Thymus (tissue), 11 donors: ENCODE data around the gene ADGRG3. TPM values are rescaled to one million over a fixed set of nuclear protein-coding genes. Genes with fewer than 3 reads are reported as not detected.
A peak's percentile ranks its signal among the peaks of the same experiment; 100 is the strongest.

Source experiments
- DNase-seq, 9 donors: peaks; one replicate each; pipeline ENCODE4 v3.0.0-alpha.2; 2013; ENCODE audit warnings: low spot score in 9 of 9, low read depth in 6 of 9, missing footprints in 1 of 9
- H3K27ac ChIP-seq, 2 donors: one replicate each; pipeline ENCODE4 v1.5.1; 2013; ENCODE audit warnings: control low read depth in 1 of 2, low read depth in 1 of 2, low read length in 1 of 2, mild to moderate bottlenecking in 1 of 2, moderate library complexity in 1 of 2
- H3K27me3 ChIP-seq, 2 donors: one replicate each; pipeline ENCODE4 v1.5.1; 2013; ENCODE audit warnings: low read length in 1 of 2; ENCODE audit not compliant: control insufficient read depth in 2 of 2, insufficient read depth in 1 of 2
- H3K36me3 ChIP-seq, 2 donors: one replicate each; pipeline ENCODE4 v1.5.1; 2013; ENCODE audit warnings: low read length in 1 of 2, mild to moderate bottlenecking in 1 of 2, moderate library complexity in 1 of 2; ENCODE audit not compliant: control insufficient read depth in 2 of 2, insufficient read depth in 2 of 2
- H3K4me1 ChIP-seq, 2 donors: one replicate each; pipeline ENCODE4 v1.5.1; 2013; ENCODE audit warnings: low read length in 2 of 2; ENCODE audit not compliant: control insufficient read depth in 2 of 2, insufficient read depth in 2 of 2
- H3K4me3 ChIP-seq, 2 donors: one replicate each; pipeline ENCODE4 v1.5.1; 2013; ENCODE audit warnings: low read length in 2 of 2, control low read depth in 1 of 2, mild to moderate bottlenecking in 1 of 2
- H3K9me3 ChIP-seq, 2 donors: one replicate each; pipeline ENCODE4 v1.5.1; 2013; ENCODE audit warnings: low read length in 1 of 2, mild to moderate bottlenecking in 1 of 2; ENCODE audit not compliant: control insufficient read depth in 2 of 2, insufficient read depth in 1 of 2
- WGBS: extraction: QIAGEN DNeasy Blood & Tissue Kit; methylation state at CpG from one replicate; pipeline ENCODE4 v1.1.7; 2013; 5-methylcytosine and 5-hydroxymethylcytosine counted together
- polyA plus RNA-seq: library from polyadenylated mRNA; stranded (reverse); fragments of 200-250 nt; gene quantifications from one replicate; pipeline ENCODE4 v1.2.3, GENCODE V29; 2013
- total RNA-seq: library from RNA; stranded (reverse); fragments of 120-200 nt; gene quantifications from one replicate; pipeline ENCODE4 v1.2.4, GENCODE V29; 2013
- donor health status: healthy.

Gene ADGRG3
- total and polyA plus RNA-seq, 2 donors, result 0.33 to 0.94 TPM

DNA sequence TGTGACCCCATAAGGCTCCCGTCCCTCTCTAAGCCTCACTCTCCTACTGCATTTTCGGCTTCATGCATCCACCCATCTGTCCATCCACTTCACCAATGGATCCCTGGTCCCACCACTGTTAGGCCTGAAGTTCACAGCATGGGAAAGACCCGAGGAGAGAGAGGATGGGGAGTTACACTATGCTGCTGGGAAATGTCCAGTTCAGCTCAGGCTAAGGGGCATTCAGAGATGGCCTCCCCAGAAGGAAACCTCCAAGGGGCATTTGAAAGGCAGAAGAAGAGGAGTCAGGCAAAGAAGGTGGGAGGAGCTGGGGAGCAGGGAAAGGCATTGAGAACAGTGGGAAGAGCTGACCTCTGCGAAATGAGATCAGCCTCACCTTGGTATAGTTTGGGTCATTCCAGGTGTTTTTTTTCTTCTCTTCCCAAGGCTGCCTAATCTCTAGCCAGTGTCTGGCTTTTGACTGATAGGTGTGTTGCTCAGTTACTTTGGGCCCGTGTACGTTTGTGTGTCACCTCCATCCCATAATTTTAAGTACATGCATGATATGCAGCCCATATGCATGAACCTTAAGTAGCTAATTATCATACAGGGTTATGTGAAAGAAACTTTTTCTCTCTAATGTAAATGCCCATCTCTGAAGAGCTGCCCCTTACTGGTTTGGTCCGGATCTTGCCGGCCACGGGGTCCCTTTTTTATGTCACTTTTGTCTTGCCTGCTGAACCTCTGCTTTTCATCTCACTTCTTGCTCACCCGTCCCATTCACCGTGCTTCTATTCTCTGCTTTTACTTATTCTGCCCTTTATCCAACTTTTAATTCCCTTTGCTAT is 14.9 kb downstream of the ADGRG3 start:
- WGBS, result 96% methylated on average over 11 of the region's 11 CpGs
- Histone ChIP-seq H3K4me1 (peaks cover 0 to 5% of the 10 kb centered on the region in 2 donors), H3K9me3 (peaks cover 0 to 9% of the 10 kb centered on the region in 2 donors), H3K27ac (no peak overlapping the region), H3K4me3 (no peak overlapping the region), H3K27me3 (no peaks in the 10 kb centered on the region), H3K36me3 (no peaks in the 10 kb centered on the region)
- DNase-seq, result no peak

- 96% methylated on average over 18 of the region's 18 CpGs for WGBS
- no peaks in the 10 kb centered on the region for H3K36me3 ChIP-seq
These were observed 15.8 kb downstream of the ADGRG3 start for GRCh38 chr16:57683636-57684545.

DNA sequence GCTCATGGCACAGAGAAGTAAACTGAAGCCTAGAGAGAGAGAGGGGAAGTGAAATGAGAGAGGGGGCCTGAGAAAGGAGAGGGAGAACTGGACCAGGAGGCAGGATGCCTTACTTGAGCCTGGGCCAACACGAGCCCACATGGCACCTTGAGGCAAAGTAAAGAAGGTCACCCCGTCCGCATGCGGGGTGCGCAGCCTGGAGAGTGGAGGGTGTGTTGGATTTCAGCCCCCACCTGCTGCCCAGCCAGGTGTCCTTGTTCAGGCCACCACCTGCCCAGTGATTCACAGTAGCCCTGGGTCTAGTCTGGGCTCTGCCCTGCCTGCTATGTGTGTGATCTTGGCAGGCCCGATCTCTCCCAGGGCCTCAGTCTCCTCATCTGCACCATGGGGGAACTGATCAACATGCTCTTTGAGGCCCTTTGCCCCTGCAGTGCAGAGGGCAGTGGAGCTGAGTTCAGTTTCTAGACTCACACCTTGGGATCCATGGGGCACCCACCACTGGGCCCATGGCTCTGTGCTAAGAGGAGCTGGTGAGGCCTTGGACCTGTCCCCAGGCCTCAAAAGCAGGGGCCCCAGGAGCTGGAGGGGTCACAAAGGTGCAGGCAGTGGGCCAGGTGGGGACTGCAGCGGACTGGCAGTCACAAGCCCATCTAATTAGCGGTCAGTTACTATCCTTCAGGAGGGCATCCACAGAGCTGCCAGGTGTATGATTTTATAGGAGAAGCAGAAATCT is 16.7 kb downstream of the ADGRG3 start:
- DNase-seq, result no peak
- Histone ChIP-seq H3K9me3 (peaks cover 0 to 10% of the 10 kb centered on the region in 2 donors), H3K27me3 (no peaks in the 10 kb centered on the region), H3K27ac (no peak overlapping the region), H3K36me3 (no peaks in the 10 kb centered on the region), H3K4me1 (peaks cover 4 to 20% of the 10 kb centered on the region in 2 donors), H3K4me3 (no peak overlapping the region)
- 98% methylated on average over 8 of the region's 8 CpGs for whole genome bisulfite sequencing

More at GRCh38 chr16:57683636-57684545, 15.8 kb downstream of the ADGRG3 start:
- peaks cover 0 to 9% of the 10 kb centered on the region in 2 donors for H3K9me3 ChIP-seq
- peaks cover 0 to 14% of the 10 kb centered on the region in 2 donors for H3K4me1 ChIP-seq
- no peak overlapping the region for H3K4me3 ChIP-seq
- no peaks in the 10 kb centered on the region for H3K27me3 ChIP-seq
- H3K27ac ChIP-seq, result no peak overlapping the region
- DNase-seq, result no peak

GRCh38 chr16:57685633-57686032 is 17.5 kb downstream of the ADGRG3 start:
- H3K27ac ChIP-seq, result no peak overlapping the region
- H3K36me3 ChIP-seq, result no peaks in the 10 kb centered on the region
- WGBS, result 96% methylated on average over 11 of the region's 11 CpGs

DNA sequence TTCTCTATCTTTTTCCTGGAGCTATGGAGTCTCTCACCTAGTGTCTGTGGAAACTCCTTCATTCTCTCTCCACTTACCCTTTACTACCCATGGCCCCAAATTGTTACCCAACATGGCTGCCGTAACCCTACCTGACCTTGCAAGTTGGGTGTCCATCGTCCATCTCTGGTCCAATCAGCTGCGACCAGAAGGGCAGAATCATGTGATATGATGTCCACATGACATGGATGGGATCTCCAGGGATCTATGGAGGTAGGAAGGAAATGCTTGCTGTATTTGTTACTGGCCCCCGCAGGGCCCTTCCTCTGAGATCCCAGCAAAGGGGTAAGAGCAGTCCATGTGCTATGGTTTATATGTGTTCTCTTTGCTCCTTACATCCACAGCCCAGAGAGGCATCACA is 18.5 kb downstream of the ADGRG3 start:
- peaks cover 0 to 10% of the 10 kb centered on the region in 2 donors for H3K9me3 ChIP-seq
- peaks cover 11 to 35% of the 10 kb centered on the region in 2 donors for H3K4me1 ChIP-seq
- H3K27me3 ChIP-seq, result no peaks in the 10 kb centered on the region
- H3K4me3 ChIP-seq, result no peak overlapping the region
- H3K27ac ChIP-seq, result no peak overlapping the region
- H3K36me3 ChIP-seq, result no peaks in the 10 kb centered on the region
- DNase-seq, result no peak
- 96% methylated on average over 4 of the region's 4 CpGs for whole genome bisulfite sequencing

More at GRCh38 chr16:57685633-57686032, 17.5 kb downstream of the ADGRG3 start:
- DNase-seq, result no peak
- Histone ChIP-seq H3K4me1 (peaks cover 11 to 28% of the 10 kb centered on the region in 2 donors), H3K27me3 (no peaks in the 10 kb centered on the region), H3K4me3 (no peak overlapping the region), H3K9me3 (peaks cover 0 to 10% of the 10 kb centered on the region in 2 donors)

DNA sequence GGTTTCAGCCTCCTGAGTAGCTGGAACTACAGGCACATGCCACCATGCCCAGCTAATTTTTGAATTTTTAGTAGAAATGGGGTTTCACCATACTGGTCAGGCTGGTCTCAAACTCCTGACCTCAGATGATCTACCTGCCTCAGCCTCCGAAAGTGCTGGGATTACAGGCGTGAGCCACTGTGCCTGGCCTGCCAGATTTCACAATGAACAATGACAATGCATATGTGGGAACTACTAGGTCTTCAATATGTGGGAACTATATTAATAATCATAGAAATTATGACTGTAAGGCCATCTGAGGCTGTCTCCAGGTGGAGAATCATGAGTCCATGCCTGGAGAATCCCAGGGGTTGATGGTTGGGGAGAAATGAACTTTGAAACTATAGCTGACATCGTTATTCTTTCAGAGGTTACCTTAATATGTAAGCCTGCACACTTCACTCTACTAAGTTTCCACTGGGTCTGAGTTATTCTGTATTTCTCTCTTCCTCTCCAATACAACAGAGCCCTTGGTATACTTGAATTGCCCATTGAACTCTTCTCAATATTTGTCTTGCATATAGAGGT is 19.3 kb downstream of the ADGRG3 start:
- no peak for DNase-seq
- no peak overlapping the region for H3K4me3 ChIP-seq
- peaks cover 0 to 10% of the 10 kb centered on the region in 2 donors for H3K9me3 ChIP-seq
- H3K27me3 ChIP-seq, result no peaks in the 10 kb centered on the region
- no peaks in the 10 kb centered on the region for H3K36me3 ChIP-seq
- H3K4me1 ChIP-seq, result peaks cover 11 to 35% of the 10 kb centered on the region in 2 donors
- peak overlapping the region in 1 of 2 donors; percentile 7 for H3K27ac ChIP-seq
- WGBS, result 93% methylated on average over 3 of the region's 3 CpGs

GRCh38 chr16:57688487-57688986 is 20.4 kb downstream of the ADGRG3 start:
- H3K4me3 ChIP-seq, result no peak overlapping the region
- no peaks in the 10 kb centered on the region for H3K36me3 ChIP-seq
- H3K4me1 ChIP-seq, result peaks cover 11 to 35% of the 10 kb centered on the region in 2 donors
- H3K27ac ChIP-seq, result peak overlapping the region in 1 of 2 donors; percentile 94
- H3K9me3 ChIP-seq, result peaks cover 0 to 10% of the 10 kb centered on the region in 2 donors
- WGBS, result 73% methylated on average over 4 of the region's 4 CpGs
- DNase-seq, result peak in 1 of 9 donors; percentile 13
- no peaks in the 10 kb centered on the region for H3K27me3 ChIP-seq

- H3K9me3 ChIP-seq, result peaks cover 0 to 10% of the 10 kb centered on the region in 2 donors
- 21% methylated on average over 15 of the region's 15 CpGs for WGBS
- no peaks in the 10 kb centered on the region for H3K36me3 ChIP-seq
- peak in 4 of 9 donors; percentile 4 to 29 (median 16) for DNase-seq
- peaks cover 11 to 35% of the 10 kb centered on the region in 2 donors for H3K4me1 ChIP-seq
- H3K4me3 ChIP-seq, result peak overlapping the region; percentile 15 to 42
- H3K27ac ChIP-seq, result peak overlapping the region; percentile 61 to 94
- no peaks in the 10 kb centered on the region for H3K27me3 ChIP-seq
These were observed 21.1 kb downstream of the ADGRG3 start for GRCh38 chr16:57688987-57689761.
